ENCODE results near the gene KTN1. TPM values are rescaled to one million over a fixed set of nuclear protein-coding genes. Genes with fewer than 3 reads are reported as not detected.

KTN1 gene
- 150 and 212 TPM in 2 replicates for total RNA-seq (2014; rRNA removed; shearing (Covaris generic); ENCODE audit: low replicate concordance)

- peak within 1 kb of the TSS; percentile 98 for H2AFZ ChIP-seq (ENCODE audit: low read length)
- peak; percentile 96 for DNase-seq
- no peaks in the 10 kb centered on the region for H3K9me3 ChIP-seq (ENCODE audit: low read length)
- peak within 1 kb of the TSS; percentile 89 for H3K4me3 ChIP-seq (ENCODE audit: low read length)
- H3K27ac ChIP-seq (ENCODE audit: low read length), result peak within 1 kb of the TSS; percentile 76
- H4K20me1 ChIP-seq (ENCODE audit: insufficient read depth, low read depth, low read length), result peaks cover 41% of the 10 kb centered on the region
- peaks cover 51% of the 10 kb centered on the region for H3K79me2 ChIP-seq (ENCODE audit: low read length)
- H3K9me2 ChIP-seq (replicated peaks; ENCODE audit: insufficient read depth, low read length), result no peaks in the 10 kb centered on the region
- peak within 1 kb of the TSS; percentile 85 for H3K9ac ChIP-seq (ENCODE audit: low read length)
- peaks cover 57% of the 10 kb centered on the region for H3K4me1 ChIP-seq (ENCODE audit: low read length)
- H3K4me2 ChIP-seq (ENCODE audit: low read depth, low read length, poor library complexity, severe bottlenecking), result peak within 1 kb of the TSS; percentile 83
- H3K36me3 ChIP-seq (ENCODE audit: insufficient read depth, low read length), result peaks cover 12% of the 10 kb centered on the region; the same call in 1 of the 2 replicates
- no peaks in the 10 kb centered on the region for H3K27me3 ChIP-seq (ENCODE audit: low read length)
Measured at GRCh38 chr14:55579724-55580469, at the start of gene KTN1. Gene KTN1 (plus strand): TSS chr14:55580207. CDS start chr14:55612049, 31,842 bp downstream.

DNA sequence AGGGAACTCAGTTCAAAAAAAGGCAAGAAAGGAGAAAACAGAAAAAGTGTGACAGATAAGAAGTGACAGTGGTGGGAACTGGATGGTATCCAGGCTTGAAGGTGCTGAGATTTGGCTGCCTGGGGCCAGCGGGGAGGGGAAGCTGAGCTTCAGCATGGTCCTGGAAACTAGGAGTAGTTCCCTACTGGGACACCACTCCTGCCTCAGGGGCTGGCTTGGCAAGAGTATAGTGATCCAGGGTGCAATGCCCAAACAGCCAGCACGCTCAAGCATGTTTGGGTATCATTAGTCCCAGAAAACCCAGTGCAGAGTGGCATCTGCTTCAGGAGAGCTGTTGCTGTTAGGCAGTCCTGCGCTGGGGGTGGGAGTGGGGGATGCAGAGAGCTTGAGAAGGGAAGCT, 49.5 kb upstream of the KTN1 start:
- no peaks in the 10 kb centered on the region for H3K79me2 ChIP-seq (ENCODE audit: low read length)
- 0 out of 2 replicates have a peak, but pooled peaks cover 3% of the 10 kb centered on the region for H3K27me3 ChIP-seq (ENCODE audit: low read length)
- H3K36me3 ChIP-seq (ENCODE audit: insufficient read depth, low read length), result no peaks in the 10 kb centered on the region
- no peaks in the 10 kb centered on the region for H3K9me2 ChIP-seq (replicated peaks; ENCODE audit: insufficient read depth, low read length)
- H3K9ac ChIP-seq (ENCODE audit: low read length), result no peak overlapping the region
- H2AFZ ChIP-seq (ENCODE audit: low read length), result no peak overlapping the region
- no peak overlapping the region for H3K27ac ChIP-seq (ENCODE audit: low read length)
- H3K4me2 ChIP-seq (ENCODE audit: low read depth, low read length, poor library complexity, severe bottlenecking), result no peak overlapping the region
- no peak overlapping the region for H3K4me3 ChIP-seq (ENCODE audit: low read length)
- no peaks in the 10 kb centered on the region for H3K9me3 ChIP-seq (ENCODE audit: low read length)
- DNase-seq, result no peak
- H4K20me1 ChIP-seq (ENCODE audit: insufficient read depth, low read depth, low read length), result no peaks in the 10 kb centered on the region
- no peaks in the 10 kb centered on the region for H3K4me1 ChIP-seq (ENCODE audit: low read length)

DNA sequence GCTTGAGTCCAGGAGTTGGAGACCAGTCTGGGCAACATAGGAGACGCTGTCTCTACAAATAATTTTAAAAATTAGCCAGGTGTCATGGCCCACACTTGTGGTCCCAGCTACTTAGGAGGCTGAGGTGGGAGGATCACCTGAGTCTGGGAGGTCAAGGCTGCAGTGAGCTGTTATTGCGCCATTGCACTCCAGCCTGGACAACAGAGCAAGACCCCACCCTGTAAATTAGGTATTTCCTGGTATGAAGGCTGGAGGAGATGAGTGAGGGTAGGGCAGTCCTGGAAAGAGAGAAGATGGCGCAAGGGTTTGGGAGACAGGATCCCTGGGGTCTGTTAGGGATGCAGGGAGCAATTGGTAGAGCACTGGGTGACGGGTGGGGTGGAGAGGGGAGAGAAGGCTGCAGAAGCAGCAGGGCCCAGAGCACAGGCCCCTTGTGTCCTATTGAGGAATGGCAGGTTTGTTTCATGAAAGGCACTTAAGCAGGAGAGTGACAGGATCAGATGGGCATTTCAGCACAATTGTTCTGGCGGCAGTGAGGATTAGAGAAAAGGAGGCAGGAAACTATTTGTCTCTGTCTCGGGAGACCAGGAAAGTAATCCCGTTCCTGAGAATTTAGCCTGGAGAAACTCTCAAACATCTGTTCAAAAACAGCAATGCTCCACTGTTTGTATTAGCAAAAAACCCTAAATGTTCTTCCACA, 47.2 kb upstream of the KTN1 start:
- peak; percentile 53 for DNase-seq
- Histone ChIP-seq H3K27ac (ENCODE audit: low read length) (no peak overlapping the region), H3K4me1 (ENCODE audit: low read length) (peaks cover 7% of the 10 kb centered on the region; the same call in 1 of the 2 replicates), H4K20me1 (ENCODE audit: insufficient read depth, low read depth, low read length) (no peaks in the 10 kb centered on the region), H3K27me3 (ENCODE audit: low read length) (0 out of 2 replicates have a peak, but pooled peaks cover 3% of the 10 kb centered on the region), H3K79me2 (ENCODE audit: low read length) (no peaks in the 10 kb centered on the region), H2AFZ (ENCODE audit: low read length) (no peak overlapping the region), H3K4me2 (ENCODE audit: low read depth, low read length, poor library complexity, severe bottlenecking) (no peak overlapping the region), H3K4me3 (ENCODE audit: low read length) (no peak overlapping the region), H3K9me3 (ENCODE audit: low read length) (peaks cover 7% of the 10 kb centered on the region), H3K36me3 (ENCODE audit: insufficient read depth, low read length) (no peaks in the 10 kb centered on the region), H3K9me2 (replicated peaks; ENCODE audit: insufficient read depth, low read length) (no peaks in the 10 kb centered on the region), H3K9ac (ENCODE audit: low read length) (no peak overlapping the region)

- Histone ChIP-seq H3K27me3 (ENCODE audit: low read length) (no peaks in the 10 kb centered on the region), H3K9me2 (replicated peaks; ENCODE audit: insufficient read depth, low read length) (no peaks in the 10 kb centered on the region), H3K4me2 (ENCODE audit: low read depth, low read length, poor library complexity, severe bottlenecking) (no peak overlapping the region), H3K4me3 (ENCODE audit: low read length) (no peak overlapping the region), H2AFZ (ENCODE audit: low read length) (no peak overlapping the region), H3K36me3 (ENCODE audit: insufficient read depth, low read length) (no peaks in the 10 kb centered on the region), H3K9me3 (ENCODE audit: low read length) (peaks cover 7% of the 10 kb centered on the region), H4K20me1 (ENCODE audit: insufficient read depth, low read depth, low read length) (no peaks in the 10 kb centered on the region), H3K9ac (ENCODE audit: low read length) (no peak overlapping the region), H3K4me1 (ENCODE audit: low read length) (peaks cover 7% of the 10 kb centered on the region; the same call in 1 of the 2 replicates), H3K27ac (ENCODE audit: low read length) (no peak overlapping the region), H3K79me2 (ENCODE audit: low read length) (no peaks in the 10 kb centered on the region)
- DNase-seq, result no peak
Measured at GRCh38 chr14:55533960-55534359, 46.0 kb upstream of the KTN1 start.

DNA sequence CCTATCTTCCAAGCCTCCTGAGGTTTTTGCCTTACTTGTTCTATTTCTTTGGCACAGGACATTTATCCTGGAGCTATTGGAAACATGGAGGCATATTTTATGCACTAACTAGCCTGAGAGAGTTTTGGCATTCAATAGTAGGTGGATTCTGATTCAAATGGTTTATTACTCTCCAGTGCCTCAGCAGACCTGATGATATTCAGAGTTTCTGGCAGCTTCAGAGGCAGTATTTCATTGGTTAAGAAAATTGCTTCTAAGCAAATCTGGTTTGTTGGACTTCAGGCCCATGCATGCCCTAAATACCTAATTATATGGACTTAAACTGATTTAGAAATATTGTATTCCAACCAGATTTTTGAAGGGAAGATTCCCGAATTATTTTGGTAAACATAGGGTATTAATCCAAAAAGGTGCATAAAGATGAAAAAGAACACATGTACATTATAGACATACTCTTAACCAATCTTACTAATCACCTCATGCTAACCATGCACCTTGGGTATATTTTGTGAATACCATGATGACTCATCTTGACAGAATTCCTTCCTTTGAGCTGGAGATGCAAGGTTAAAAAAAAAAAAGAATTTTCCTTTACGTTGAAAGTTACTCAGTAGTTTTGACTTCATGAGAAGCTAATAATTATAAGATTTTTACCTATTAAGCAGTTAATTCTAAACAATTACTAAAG, 44.3 kb upstream of the KTN1 start:
- Histone ChIP-seq H4K20me1 (ENCODE audit: insufficient read depth, low read depth, low read length) (no peaks in the 10 kb centered on the region), H3K9me2 (replicated peaks; ENCODE audit: insufficient read depth, low read length) (no peaks in the 10 kb centered on the region), H3K4me3 (ENCODE audit: low read length) (no peak overlapping the region), H3K27me3 (ENCODE audit: low read length) (no peaks in the 10 kb centered on the region), H2AFZ (ENCODE audit: low read length) (no peak overlapping the region), H3K4me1 (ENCODE audit: low read length) (peaks cover 7% of the 10 kb centered on the region; the same call in 1 of the 2 replicates), H3K79me2 (ENCODE audit: low read length) (no peaks in the 10 kb centered on the region), H3K9ac (ENCODE audit: low read length) (no peak overlapping the region), H3K36me3 (ENCODE audit: insufficient read depth, low read length) (no peaks in the 10 kb centered on the region), H3K27ac (ENCODE audit: low read length) (no peak overlapping the region), H3K4me2 (ENCODE audit: low read depth, low read length, poor library complexity, severe bottlenecking) (no peak overlapping the region), H3K9me3 (ENCODE audit: low read length) (peaks cover 7% of the 10 kb centered on the region)
- no peak for DNase-seq

DNA sequence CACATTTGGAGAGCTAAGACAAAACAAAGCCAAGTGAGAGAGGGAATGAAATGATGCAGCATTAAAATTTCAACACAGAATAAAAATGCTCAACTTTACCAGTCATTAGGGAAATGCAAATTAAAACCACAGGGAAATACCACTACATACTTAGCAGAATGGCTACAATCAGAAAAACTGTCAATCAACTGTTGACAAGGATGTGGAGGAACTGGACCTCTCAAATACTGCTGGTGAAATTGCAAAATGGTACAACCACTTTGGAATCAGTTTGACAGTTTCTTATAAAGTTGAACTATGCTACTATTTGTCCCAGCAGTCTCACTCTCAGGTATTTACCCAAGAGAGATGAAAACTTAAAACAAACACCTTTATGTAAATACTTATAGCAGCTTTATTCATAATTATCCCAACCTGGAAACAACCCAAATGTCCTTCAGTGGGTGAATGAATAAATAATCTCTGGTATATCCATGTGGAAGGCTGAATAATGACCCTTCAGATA, 43.8 kb upstream of the KTN1 start:
- H3K79me2 ChIP-seq (ENCODE audit: low read length), result no peaks in the 10 kb centered on the region
- H3K4me1 ChIP-seq (ENCODE audit: low read length), result peaks cover 7% of the 10 kb centered on the region; the same call in 1 of the 2 replicates
- H3K4me3 ChIP-seq (ENCODE audit: low read length), result no peak overlapping the region
- H2AFZ ChIP-seq (ENCODE audit: low read length), result no peak overlapping the region
- no peaks in the 10 kb centered on the region for H3K27me3 ChIP-seq (ENCODE audit: low read length)
- DNase-seq, result no peak
- H3K4me2 ChIP-seq (ENCODE audit: low read depth, low read length, poor library complexity, severe bottlenecking), result no peak overlapping the region
- no peaks in the 10 kb centered on the region for H3K36me3 ChIP-seq (ENCODE audit: insufficient read depth, low read length)
- H3K9ac ChIP-seq (ENCODE audit: low read length), result no peak overlapping the region
- H3K9me3 ChIP-seq (ENCODE audit: low read length), result peaks cover 7% of the 10 kb centered on the region
- no peaks in the 10 kb centered on the region for H3K9me2 ChIP-seq (replicated peaks; ENCODE audit: insufficient read depth, low read length)
- no peak overlapping the region for H3K27ac ChIP-seq (ENCODE audit: low read length)
- H4K20me1 ChIP-seq (ENCODE audit: insufficient read depth, low read depth, low read length), result no peaks in the 10 kb centered on the region

DNA sequence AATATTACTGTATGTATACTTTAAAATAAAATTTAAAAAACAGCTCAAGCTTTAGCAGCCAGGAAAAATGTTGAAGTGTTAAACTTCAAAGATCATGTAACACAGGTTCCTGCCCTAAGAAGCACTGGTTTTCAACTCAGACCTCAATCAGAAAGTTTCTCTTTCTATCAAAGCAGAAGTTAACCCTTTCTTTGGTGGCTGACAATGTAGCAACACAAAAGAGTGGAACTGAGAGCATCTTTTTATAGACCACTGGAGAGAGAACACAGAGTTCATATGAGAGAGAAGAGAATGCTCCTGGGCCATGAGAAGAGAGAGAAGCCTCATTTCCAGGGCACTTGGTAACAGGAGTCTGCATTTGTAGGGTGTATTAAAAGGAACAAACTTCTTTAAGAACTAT, 42.2 kb upstream of the KTN1 start:
- Histone ChIP-seq H3K9ac (ENCODE audit: low read length) (no peak overlapping the region), H3K79me2 (ENCODE audit: low read length) (no peaks in the 10 kb centered on the region), H3K4me2 (ENCODE audit: low read depth, low read length, poor library complexity, severe bottlenecking) (no peak overlapping the region), H4K20me1 (ENCODE audit: insufficient read depth, low read depth, low read length) (no peaks in the 10 kb centered on the region), H3K9me2 (replicated peaks; ENCODE audit: insufficient read depth, low read length) (no peaks in the 10 kb centered on the region), H2AFZ (ENCODE audit: low read length) (no peak overlapping the region), H3K9me3 (ENCODE audit: low read length) (peaks cover 7% of the 10 kb centered on the region), H3K4me1 (ENCODE audit: low read length) (peaks cover 7% of the 10 kb centered on the region; the same call in 1 of the 2 replicates), H3K4me3 (ENCODE audit: low read length) (no peak overlapping the region), H3K36me3 (ENCODE audit: insufficient read depth, low read length) (no peaks in the 10 kb centered on the region), H3K27me3 (ENCODE audit: low read length) (no peaks in the 10 kb centered on the region), H3K27ac (ENCODE audit: low read length) (no peak overlapping the region)
- no peak for DNase-seq

- H3K4me2 ChIP-seq (ENCODE audit: low read depth, low read length, poor library complexity, severe bottlenecking), result no peak overlapping the region
- no peaks in the 10 kb centered on the region for H3K79me2 ChIP-seq (ENCODE audit: low read length)
- no peak overlapping the region for H3K4me3 ChIP-seq (ENCODE audit: low read length)
- DNase-seq, result no peak
- no peaks in the 10 kb centered on the region for H3K27me3 ChIP-seq (ENCODE audit: low read length)
- H3K9me2 ChIP-seq (replicated peaks; ENCODE audit: insufficient read depth, low read length), result no peaks in the 10 kb centered on the region
- H2AFZ ChIP-seq (ENCODE audit: low read length), result no peak overlapping the region
- H3K9me3 ChIP-seq (ENCODE audit: low read length), result peaks cover 7% of the 10 kb centered on the region
- no peak overlapping the region for H3K27ac ChIP-seq (ENCODE audit: low read length)
- H3K4me1 ChIP-seq (ENCODE audit: low read length), result peaks cover 7% of the 10 kb centered on the region; the same call in 1 of the 2 replicates
- no peak overlapping the region for H3K9ac ChIP-seq (ENCODE audit: low read length)
- H4K20me1 ChIP-seq (ENCODE audit: insufficient read depth, low read depth, low read length), result no peaks in the 10 kb centered on the region
- no peaks in the 10 kb centered on the region for H3K36me3 ChIP-seq (ENCODE audit: insufficient read depth, low read length)
Measured at GRCh38 chr14:55539975-55540374, 40.0 kb upstream of the KTN1 start.
